AG04450 (cell line): ENCODE data around the gene SPOP. TPM values are rescaled to one million over a fixed set of nuclear protein-coding genes. Genes with fewer than 3 reads are reported as not detected.

Source experiments
- CTCF ChIA-PET: fragments of 300-600, 350-600 bp; formaldehyde crosslinking; extraction: SDS; loops from one replicate; lab custom pipeline; 2022; ENCODE audit warnings: antibody characterized with exemption, inconsistent platforms; lab: Charles Lee
- POLR2A ChIA-PET: fragments of 350-600 bp; formaldehyde crosslinking; extraction: SDS; loops from one replicate; lab custom pipeline; 2021; ENCODE audit warnings: antibody characterized with exemption, inconsistent platforms; lab: Yijun Ruan, JAX
- DNase-seq: peaks from one replicate; pipeline ENCODE4 v3.0.0-alpha.2; 2011; ENCODE audit warnings: low read depth, low spot score
- H3K27ac ChIP-seq: one replicate; pipeline ENCODE4 v1.5.1; 2012; ENCODE audit warnings: low read depth, low read length, control low read depth
- H3K27me3 ChIP-seq: one replicate; pipeline ENCODE4 v1.6.0; 2012; ENCODE audit warnings: low read length; ENCODE audit not compliant: control insufficient read depth, insufficient read depth
- H3K4me3 ChIP-seq: 2 replicates; pipeline ENCODE4 v1.5.1; 2011; ENCODE audit warnings: mild to moderate bottlenecking, low read depth, low read length, control low read depth
- H3K9me3 ChIP-seq: 2 replicates; pipeline ENCODE4 v1.5.1; 2012; ENCODE audit warnings: low read length; ENCODE audit not compliant: control insufficient read depth, insufficient read depth
- polyA plus RNA-seq: library from polyadenylated mRNA; depleted of rRNA; stranded (reverse); fragments of >200 nt; gene quantifications from 2 replicates; pipeline ENCODE4 v1.2.3, GENCODE V29; 2011
- TF ChIP-seq, protein P1 (sequence below): IDR thresholded peaks from 2 replicates; pipeline ENCODE4 v1.5.1; 2011; ENCODE audit warnings: low read depth, low read length, control low read depth, inconsistent platforms

The SPOP gene
- polyA plus RNA-seq, 1 experiment: 51.6 TPM

DNA sequence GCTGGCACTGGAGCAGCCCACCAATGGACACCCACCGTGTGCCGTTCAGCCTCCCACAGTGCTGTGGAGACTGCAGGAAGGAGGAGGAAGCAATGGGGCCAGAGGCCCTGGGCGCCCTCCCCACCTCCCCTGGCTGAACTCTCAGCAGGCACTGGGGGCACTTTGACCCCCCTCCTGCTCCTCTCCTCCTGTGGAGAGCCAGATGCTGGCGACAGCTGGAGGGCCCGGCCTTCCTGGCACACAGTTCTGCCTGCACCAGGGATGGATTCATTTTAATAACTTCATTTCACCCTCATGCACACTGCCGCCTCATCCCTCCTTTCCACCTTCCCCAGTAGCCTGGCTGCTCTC lies 96.3 kb downstream of the SPOP start:
- H3K27ac ChIP-seq: no peak overlapping the region
- H3K9me3 ChIP-seq: no peaks in the 10 kb centered on the region; the same call in 1 of the 2 replicates
- POLR2A ChIA-PET: interaction anchor here (0.7 kb wide), 1 partner anchor 96 kb away, joined by 5 read pairs; no protein-coding TSS in a partner anchor
- TF ChIP-seq, protein P1, sequence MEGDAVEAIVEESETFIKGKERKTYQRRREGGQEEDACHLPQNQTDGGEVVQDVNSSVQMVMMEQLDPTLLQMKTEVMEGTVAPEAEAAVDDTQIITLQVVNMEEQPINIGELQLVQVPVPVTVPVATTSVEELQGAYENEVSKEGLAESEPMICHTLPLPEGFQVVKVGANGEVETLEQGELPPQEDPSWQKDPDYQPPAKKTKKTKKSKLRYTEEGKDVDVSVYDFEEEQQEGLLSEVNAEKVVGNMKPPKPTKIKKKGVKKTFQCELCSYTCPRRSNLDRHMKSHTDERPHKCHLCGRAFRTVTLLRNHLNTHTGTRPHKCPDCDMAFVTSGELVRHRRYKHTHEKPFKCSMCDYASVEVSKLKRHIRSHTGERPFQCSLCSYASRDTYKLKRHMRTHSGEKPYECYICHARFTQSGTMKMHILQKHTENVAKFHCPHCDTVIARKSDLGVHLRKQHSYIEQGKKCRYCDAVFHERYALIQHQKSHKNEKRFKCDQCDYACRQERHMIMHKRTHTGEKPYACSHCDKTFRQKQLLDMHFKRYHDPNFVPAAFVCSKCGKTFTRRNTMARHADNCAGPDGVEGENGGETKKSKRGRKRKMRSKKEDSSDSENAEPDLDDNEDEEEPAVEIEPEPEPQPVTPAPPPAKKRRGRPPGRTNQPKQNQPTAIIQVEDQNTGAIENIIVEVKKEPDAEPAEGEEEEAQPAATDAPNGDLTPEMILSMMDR: no peak
- no peak overlapping the region for H3K4me3 ChIP-seq
- peaks cover 6% of the 10 kb centered on the region for H3K27me3 ChIP-seq
- no peak for DNase-seq
- CTCF ChIA-PET: no interaction called here

DNA sequence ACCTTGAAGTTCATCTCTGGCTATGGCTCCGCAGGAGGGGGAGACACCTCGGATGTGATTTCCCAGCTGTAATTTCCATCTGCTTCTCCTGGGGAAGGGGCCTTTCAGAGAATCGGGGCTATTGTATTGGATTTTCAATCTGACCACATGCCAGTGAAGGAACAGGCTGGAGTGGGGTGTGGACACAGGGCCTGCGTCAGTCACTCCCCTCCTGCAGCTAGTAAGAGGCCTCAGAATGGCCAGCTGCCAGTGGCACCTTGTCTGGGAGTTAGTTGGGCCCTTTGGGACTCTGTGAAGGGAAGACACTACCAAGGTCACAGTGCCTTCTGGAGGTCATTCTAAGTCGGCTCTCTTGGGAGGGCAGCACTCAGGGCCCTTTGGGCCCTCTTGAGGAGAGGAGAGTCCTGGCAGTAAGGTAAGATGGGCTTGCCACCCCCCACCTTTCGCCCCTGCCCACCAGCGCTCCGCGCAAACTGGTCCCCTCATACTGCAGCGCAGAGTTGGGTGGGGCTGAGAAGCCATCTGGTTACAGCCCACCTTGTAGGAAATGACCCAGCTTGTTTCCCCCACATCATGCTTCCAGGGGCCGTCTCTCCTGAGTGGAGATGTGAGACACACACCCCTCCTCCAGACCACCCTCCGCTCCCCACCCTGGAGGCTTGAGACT lies 96.8 kb downstream of the SPOP start:
- Histone ChIP-seq H3K27ac (no peak overlapping the region), H3K4me3 (no peak overlapping the region), H3K27me3 (peaks cover 6% of the 10 kb centered on the region), H3K9me3 (no peaks in the 10 kb centered on the region; the same call in 1 of the 2 replicates)
- DNase-seq: no peak
- CTCF ChIA-PET: no interaction called here
- TF ChIP-seq, protein P1: no peak
- POLR2A ChIA-PET: no interaction called here

DNA sequence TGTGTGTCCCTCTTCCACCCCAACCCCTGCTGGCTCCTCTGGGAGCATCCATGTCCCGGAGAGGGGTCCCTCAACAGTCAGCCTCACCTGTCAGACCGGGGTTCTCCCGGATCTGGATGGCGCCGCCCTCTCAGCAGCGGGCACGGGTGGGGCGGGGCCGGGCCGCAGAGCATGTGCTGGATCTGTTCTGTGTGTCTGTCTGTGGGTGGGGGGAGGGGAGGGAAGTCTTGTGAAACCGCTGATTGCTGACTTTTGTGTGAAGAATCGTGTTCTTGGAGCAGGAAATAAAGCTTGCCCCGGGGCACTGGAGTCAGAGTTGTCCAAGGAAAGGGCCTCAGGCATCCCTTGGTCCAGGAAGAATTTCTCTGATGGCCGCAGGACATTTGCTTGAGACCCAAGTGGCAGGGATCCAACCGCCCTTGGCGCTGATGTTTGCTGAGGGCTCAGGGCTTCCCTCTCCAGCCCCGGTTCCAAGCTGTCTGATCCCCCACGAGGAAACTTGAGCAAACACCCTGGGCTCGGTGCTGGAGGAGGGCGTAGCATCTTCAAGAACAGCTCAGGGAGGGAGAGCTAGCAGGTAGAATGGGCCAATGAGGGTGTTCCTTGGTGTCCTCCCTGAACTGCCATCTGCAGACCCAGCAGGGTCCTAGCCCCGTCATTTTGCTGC lies 97.7 kb downstream of the SPOP start:
- no peak overlapping the region for H3K4me3 ChIP-seq
- H3K27ac ChIP-seq: no peak overlapping the region
- H3K27me3 ChIP-seq: peaks cover 7% of the 10 kb centered on the region
- ChIA-PET CTCF (no interaction called here), POLR2A (no interaction called here)
- TF ChIP-seq, protein P1: no peak
- no peaks in the 10 kb centered on the region; the same call in 1 of the 2 replicates for H3K9me3 ChIP-seq
- no peak for DNase-seq

DNA sequence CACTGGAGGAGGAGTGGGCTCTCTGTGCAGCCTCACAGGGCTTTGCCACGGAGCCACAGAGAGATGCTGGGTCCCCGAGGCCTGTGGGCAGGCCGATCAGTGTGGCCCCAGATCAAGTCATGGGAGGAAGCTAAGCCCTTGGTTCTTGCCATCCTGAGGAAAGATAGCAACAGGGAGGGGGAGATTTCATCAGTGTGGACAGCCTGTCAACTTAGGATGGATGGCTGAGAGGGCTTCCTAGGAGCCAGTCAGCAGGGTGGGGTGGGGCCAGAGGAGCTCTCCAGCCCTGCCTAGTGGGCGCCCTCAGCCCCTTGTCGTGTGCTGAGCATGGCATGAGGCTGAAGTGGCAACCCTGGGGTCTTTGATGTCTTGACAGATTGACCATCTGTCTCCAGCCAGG lies 98.4 kb downstream of the SPOP start:
- POLR2A ChIA-PET: no interaction called here
- Histone ChIP-seq H3K9me3 (no peaks in the 10 kb centered on the region; the same call in 1 of the 2 replicates), H3K27ac (no peak overlapping the region), H3K4me3 (no peak overlapping the region), H3K27me3 (peaks cover 7% of the 10 kb centered on the region)
- TF ChIP-seq, protein P1: no peak
- no peak for DNase-seq
- CTCF ChIA-PET: no interaction called here

DNA sequence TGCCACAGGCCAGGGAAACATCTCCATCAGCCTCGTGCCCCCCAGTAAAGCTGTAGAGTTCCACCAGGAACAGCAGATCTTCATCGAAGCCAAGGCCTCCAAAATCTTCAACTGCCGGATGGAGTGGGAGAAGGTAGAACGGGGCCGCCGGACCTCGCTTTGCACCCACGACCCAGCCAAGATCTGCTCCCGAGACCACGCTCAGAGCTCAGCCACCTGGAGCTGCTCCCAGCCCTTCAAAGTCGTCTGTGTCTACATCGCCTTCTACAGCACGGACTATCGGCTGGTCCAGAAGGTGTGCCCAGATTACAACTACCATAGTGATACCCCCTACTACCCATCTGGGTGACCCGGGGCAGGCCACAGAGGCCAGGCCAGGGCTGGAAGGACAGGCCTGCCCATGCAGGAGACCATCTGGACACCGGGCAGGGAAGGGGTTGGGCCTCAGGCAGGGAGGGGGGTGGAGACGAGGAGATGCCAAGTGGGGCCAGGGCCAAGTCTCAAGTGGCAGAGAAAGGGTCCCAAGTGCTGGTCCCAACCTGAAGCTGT lies 98.9 kb downstream of the SPOP start:
- CTCF ChIA-PET: no interaction called here
- TF ChIP-seq, protein P1: no peak
- Histone ChIP-seq H3K9me3 (no peaks in the 10 kb centered on the region; the same call in 1 of the 2 replicates), H3K27me3 (peaks cover 9% of the 10 kb centered on the region), H3K4me3 (no peak overlapping the region), H3K27ac (no peak overlapping the region)
- DNase-seq: no peak
- POLR2A ChIA-PET: no interaction called here
